NCI-H345 treated with DMSO at 0.1 percent for 48 hours (cell line): ENCODE data around the gene RXFP1.

Experiments used
- DNase-seq: peaks from one replicate; lab custom pipeline; 2025; ENCODE audit not compliant: unreplicated experiment; lab: John Stamatoyannopoulos, UW

RXFP1 gene

DNA sequence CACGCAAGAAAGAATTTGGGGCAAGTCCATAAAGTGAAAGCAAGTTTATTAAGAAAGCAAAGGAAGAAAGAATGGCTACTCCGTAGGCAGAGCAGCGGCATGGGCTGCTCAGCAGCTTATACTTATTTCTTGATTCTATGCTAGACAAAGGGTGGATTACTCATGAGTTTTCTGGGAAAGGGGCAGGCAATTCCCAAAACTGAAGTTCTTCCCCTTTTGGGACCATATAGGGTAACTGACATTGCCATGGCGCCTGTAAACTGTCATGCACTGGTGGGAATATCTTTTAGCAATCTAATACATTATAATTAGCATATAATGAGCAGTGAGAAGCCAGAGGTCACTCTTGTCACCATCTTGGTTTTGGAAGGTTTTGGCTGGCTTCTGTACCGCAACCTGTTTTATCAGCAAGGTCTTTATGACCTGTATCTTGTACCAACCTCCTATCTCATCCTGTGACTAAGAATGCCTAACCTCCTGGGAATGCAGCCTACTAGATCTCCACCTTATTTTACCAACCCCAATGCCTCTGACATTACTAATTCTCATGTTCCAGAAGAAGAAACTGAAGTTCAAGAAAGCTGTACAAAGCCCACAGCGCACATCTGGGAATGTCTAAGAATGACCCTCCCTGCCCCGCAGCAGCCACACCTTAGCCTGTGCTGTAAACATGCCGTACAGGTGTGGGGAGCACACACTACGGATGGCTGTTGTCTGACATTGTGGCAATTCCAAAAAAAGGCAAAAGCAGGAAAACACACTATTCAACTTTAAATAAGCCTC lies 18.6 kb downstream of the RXFP1 start:
- no peak for DNase-seq

DNA sequence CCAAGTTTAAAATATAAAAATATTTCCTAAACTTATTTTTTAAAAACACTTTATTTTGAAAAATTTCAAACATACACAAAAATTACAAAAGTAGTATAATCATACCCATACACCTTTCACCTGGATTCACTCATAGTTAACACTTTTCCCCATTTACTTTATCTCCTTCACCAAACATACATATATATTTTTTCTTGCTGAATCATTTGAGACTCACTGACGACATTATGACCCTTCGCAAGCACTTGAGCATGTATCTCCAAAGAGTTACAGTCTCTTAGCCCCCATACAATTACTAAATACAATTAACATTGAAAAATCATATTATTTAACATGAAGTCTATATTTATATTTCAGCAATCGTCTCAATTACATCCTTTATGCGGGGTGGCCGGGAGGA lies 19.8 kb downstream of the RXFP1 start:
- DNase-seq, result no peak

DNA sequence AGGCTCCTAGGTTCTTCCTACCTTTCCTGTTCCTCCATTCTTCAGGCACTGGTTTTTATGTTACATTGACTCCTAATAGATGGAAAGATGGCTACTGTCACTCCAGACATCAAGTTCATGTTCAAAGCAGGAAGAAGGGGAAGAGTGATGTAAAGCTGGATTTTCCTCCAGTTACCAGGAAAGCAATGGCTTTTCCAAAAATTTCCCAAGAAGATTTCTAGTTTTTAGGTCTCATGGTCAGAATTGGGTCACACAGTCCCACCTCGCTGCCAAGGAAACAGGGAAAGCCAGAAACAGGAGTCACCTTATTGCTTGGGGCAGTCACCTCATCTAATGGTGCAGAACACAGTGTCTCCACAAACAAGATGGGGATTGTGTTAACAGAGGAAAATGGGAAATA lies 21.5 kb downstream of the RXFP1 start:
- no peak for DNase-seq

DNA sequence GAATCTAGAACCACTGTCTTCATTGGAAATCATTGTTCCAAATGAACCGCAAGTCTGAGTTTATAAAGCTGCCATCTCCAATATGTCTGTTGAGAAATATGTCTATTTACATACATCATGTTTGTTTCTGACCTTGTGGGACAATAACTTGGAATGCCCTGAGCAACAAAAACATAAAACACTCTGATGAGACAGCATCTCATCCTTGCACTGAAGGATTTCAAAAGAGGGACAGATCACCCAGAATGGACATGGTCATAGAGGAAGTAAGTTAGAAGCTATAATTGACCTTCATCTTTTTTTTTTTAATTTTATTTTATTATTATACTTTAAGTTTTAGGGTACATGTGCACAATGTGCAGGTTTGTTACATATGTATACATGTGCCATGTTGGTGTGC lies 22.5 kb downstream of the RXFP1 start:
- DNase-seq, result no peak

DNA sequence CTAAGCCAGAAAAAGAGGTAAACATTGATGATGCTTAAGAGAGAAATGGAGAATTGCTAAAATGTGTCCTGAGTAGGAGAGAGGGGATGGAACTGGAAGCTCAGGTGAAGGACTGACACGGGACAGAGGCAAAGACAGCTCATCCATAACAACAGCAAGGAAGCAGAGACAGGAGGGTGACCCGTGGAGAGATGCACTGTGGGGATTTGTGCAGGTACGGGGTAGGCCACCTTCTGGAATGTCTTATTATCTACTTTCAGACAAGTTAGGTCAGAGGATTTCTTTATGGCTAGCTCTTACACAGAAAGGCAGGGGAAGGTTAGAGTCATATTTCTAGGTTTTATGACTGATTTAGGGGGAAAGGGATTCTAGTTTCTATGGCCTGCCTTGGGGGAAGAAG lies 31.7 kb downstream of the RXFP1 start:
- DNase-seq, result no peak

DNA sequence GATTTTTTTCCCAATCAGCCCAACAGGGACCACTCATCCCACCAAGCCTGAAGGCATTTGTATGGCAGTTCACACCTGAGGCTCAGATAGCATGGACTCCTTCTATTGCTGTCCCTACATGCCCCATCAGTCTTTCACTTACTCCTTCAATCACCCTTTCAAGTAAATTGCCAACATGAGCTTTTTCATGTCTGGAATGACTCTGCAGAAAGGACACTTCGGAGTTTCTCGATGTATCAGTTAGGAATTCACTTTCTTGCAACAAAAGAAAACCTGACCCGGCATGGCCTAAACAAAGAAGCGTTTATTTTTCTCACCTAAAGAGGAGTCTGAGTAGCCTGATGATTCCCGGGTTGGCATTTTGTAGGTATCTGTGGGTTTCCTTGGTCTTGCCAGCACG lies 38.6 kb downstream of the RXFP1 start:
- DNase-seq, result no peak

DNA sequence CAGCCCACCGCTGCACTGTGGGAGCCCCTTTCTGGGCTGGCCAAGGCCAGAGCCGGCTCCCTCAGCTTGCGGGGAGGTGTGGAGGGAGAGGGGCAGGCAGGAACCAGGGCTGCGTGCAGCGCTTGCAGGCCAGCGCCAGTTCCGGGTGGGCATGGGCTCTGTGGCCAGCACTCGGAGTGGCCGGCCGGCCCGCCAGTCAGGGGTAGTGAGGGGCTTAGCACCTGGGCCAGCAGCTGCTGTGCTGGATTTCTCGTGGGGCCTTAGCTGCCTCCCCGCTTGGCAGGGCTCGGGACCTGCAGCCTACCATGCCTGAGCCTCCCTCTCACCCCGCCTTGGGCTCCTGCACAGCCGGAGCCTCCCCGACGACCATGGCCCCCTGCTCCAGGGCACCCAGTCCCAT lies 45.2 kb downstream of the RXFP1 start:
- no peak for DNase-seq

DNA sequence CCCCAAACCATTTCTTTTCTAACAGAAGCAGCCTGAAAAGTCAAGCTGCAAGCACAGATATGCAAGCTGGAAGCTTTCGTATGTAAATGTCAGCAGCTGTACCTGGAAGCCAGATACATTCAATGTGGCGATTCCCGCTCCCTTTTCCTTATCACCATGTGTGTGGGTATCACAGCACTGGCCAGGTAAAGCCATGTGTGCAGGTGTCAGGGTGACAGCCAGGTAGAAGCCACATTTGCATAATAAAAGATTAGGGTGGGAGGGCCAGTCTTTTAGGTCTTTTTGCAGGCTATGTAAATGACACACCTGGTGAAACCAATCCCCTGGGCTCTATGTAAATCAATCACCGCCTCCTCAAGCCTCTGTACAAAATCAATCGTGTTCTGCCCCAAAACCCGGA lies 50.1 kb downstream of the RXFP1 start:
- DNase-seq, result no peak

DNA sequence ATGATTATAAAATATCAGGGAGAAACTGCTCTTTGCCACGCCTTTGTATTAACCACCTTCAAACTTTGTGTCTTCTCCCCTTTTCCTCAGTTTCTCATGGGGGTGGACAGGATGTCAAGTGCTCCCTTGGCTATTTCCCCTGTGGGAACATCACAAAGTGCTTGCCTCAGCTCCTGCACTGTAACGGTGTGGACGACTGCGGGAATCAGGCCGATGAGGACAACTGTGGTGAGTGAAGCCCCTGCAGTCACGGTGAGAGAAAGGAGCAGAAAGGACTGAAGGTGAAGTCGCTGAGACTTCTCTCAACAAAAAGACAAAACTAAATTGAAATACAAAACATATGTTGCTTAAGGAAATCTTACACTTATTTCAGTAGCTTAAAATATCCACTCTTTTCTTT lies 50.9 kb downstream of the RXFP1 start:
- no peak for DNase-seq

DNA sequence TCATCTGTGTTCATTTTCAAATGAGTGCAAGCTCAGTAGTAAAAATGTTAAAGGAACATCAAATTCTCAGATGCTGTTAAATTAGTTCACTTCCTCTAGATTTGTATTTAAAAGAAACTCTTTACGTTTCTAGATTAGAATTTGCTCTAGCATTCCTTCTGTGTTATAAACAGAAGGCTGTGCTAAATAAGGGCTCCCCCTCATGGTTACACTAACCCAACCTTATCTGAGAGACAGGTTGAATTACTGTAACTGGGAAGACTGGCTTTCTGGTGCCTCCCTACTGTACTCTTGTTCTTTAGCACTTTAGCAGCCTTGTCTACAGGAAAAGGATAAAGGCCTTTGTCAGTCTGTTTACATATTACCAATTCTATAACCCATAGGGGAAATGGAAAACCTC lies 56.8 kb downstream of the RXFP1 start:
- no peak for DNase-seq

DNA sequence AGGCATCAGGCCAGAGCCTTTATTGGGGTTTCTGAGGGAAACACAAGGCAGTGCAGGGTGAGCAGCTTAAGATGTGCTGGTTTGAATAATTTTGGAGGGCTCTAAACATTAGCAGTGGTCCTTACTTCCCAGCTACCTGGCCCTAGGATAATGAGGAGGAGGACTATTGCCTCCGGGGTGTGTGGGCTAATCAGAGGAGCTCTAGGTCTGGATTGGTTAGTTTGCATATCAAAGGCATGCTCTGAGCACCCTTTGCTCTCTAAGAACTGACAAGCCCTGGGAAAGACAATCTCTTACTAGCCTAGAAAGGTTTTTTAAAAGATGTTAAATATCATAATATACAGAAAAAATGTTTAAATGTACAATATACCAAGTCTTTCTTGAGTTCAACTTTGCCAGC lies 58.4 kb downstream of the RXFP1 start:
- no peak for DNase-seq

DNA sequence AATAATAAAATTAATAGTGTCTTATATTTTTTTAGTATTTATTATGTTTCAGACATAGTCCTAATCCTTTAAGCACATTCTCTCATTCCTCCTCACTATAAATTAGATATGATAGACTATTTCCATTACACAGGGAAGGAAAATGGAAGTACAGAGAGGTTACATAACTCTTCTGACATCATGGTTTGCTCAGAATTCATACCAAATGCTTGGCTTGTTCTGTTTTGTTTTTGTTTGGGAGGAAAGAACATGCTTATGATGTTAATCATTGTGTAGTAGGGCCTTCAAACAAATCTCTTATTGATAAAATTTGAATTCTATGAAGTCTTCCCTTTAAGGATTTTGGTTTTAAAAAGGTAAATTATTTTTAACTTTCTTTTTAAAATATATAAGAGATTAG lies 59.5 kb downstream of the RXFP1 start:
- DNase-seq, result no peak

DNA sequence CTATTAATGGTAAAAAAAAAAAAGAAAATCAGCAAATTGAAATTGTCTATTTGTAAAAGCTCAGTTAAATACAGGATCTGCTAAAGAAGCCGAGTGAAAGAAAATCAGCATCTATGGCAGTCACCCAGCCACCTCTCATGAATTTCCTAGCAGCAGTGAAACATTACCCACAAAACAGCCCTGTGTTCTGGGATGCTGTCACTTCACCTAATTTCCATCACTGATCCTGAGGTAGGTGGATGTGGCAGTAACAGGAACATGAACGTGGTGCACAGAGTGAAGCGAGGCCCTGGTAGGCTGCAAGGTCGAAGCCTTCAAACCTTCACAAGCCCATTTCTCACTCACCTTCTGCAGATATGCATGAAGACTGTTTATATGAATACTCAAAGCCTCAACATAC lies 65.2 kb downstream of the RXFP1 start:
- no peak for DNase-seq

DNA sequence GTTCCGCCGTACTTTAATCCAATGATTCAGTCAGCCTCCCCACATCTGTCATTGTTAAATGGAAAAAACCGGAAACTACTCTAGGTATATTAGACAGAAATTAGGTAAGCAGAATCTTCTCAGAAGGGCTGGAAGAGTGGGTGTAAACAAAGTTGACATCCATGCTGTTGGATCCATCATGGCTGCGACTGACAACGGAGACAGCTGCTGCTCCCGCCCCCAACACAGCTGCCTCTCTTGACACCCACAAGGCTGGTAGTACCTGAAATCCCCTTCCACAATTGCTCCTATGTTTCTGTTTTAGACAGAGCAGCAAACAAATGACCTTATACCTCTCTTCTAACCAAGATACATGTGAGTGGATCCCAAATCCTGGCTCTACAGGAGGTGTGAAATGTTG lies 66.6 kb downstream of the RXFP1 start:
- DNase-seq, result peak; percentile 44

DNA sequence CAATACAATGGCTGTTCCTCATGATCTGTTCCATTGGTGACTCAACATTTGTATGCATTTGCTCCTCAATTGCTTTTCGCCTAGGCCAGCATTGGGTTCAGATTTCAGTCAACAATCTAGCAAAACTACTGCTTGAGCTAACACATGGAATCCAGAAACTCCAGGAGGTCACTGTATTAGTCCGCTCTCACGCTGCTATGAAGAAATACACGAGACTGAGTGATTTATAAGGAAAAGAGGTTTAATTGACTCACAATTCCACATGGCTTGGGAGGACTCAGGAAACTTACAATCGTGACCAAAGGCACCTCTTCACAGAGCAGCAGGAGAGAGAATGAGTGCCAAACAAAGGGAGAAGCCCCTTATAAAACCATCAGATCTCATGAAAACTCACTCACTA lies 67.1 kb downstream of the RXFP1 start:
- peak; percentile 53 for DNase-seq

DNA sequence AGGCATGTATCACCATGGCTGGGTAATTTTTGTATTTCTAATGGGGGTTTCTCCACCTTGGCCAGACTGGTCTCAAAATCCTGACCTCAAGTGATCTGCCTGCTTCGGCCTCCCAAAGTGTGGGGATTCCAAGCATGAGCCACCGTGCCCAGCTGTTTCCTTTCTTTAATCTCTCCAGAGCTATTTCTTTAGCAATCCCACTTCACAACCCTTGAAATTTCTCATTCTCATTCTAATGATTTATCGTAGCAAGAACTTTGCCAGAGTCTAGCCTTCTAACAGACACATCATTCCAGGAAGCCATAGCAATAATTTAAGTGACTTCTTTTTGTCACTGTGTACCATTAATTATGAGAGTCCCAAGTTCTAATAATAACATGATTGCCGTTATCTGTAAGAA lies 68.6 kb downstream of the RXFP1 start:
- no peak for DNase-seq

DNA sequence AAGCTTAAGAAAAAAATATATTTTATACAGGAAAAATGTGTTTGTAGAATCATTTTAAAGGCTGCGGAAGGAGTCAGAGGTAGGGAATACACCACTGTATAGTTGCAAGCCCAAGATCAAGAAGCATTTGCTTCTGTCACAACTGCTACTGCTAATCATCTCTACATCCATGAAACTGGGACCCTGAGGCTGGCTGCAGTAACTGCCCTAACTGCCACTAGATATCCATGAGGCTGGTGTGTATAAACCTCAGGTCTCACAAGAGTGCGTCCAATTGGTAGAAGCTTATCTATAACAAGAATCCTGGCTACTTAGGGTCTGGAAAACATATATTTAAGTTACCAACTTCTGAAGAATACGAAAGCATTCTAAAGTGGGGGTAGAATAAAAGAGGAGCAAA lies 69.1 kb downstream of the RXFP1 start:
- DNase-seq, result no peak

DNA sequence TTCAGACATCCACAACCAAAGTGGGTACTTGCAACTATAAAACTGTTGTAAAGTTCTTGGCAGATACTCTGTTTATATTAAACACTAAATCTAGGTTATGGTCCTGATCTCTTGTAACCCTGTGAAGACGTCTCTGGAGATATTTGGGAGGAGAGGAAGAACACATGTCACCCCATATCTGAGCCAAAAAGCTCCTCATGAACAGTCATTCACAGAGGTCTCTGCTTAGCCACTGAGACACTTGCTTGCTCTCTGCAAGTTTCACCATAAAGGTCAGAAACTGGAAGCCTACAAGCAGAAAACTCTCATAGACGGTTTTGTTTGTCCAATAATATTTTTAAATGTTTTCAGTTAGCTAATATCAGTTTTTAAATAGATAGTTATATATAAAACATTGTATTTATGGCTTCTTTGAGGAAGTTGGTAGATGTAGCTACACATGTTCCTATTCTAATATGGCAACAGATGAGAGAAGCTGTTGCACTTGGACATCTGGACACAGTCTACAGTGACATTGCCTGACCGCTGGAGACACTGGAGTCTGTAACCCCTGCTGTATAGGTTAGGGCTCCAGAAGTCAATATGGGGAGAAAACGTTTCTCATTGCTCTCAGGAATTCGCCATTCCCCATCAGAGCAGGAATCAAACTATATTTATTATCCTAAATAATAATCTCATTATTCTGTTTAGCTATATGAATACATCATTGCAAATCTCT lies 76.4 kb downstream of the RXFP1 start:
- no peak for DNase-seq

DNA sequence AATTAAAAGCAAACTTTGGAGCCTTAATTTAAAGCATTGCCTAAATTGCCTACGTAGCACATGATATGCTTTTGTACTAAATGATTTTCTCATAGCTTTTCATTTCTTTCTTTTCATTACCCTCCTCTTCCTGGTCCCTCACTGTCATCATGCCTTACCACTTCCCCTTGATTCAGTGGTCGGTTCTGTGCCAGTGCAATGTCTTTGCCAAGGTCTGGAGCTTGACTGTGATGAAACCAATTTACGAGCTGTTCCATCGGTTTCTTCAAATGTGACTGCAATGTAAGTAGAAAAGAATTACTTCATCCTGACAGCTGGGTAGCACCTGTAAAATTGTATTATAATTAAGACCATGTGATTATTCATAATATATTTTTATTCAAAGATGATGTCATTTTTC lies 77.5 kb downstream of the RXFP1 start:
- no peak for DNase-seq

DNA sequence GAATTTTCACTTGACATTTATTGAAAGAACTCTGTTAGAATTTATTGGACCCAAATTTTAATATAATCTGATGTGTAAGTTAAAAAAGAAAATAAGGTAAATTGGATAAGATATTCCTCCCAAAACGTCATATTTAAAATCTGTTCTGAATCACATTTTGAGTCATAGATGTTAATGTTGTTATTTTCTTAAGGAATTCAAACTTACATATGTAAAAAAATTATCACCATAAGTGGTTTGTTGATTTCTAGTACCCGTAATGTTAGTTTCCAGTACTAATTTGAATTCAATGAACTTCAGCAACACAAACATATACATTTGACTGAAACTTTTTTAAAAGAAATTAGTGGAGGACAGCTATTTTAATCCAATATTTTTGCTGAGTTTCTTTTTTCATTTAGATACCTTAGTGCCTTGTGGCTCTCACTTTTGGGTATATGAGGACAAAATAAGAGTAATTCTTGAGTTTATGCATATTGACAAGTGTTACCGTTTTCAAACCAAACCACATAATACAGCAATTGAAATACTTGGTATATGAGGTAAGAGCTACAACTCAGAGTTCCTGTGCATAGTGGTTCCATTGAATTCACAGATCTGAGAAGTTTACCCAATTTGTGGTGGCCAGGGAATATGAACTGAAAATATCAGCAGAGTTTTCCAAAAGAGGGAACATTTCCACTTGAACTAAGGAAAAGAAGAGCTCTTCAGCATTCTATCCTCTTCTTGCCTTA lies 78.2 kb downstream of the RXFP1 start:
- no peak for DNase-seq

DNA sequence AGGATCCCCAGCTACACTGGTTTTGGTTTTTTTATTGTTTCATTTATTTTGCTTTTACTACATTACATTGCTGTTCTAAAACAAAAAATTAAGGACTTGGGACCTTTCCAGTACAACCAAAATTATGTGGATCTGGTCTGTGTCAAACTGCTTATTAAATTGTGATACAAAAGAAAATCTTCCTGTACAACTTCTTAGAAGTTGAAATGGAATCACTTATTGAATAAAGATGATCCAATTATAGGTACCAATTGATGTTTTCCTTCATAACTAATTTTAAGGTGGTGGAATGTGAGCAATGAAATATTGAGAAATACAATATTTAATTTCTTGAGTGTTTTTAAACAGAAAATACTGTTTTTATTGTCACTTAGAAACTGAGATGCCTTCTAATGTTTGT lies 82.7 kb downstream of the RXFP1 start:
- DNase-seq, result no peak

DNA sequence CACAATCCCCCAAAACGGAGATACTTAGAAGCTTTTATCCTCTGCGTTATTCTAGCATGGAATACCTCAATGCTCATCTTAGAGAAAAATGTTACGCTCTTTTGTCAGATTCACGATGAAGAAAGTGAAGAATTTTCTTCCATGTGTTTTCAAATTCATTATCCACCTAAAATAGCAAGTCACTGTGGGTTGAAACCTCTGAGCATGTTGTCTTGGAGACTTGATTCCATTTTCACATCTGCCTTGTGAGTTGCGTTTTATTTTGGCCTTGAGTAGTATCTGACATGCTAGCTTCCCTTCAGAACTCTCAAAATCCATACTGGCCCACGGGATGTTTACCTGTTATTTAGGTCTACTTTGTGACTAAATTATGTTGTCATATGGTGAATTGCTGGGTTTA lies 83.7 kb downstream of the RXFP1 start:
- no peak for DNase-seq
